ENCODE data around the gene SLC17A5. TPM values are rescaled to one million over a fixed set of nuclear protein-coding genes. Genes with fewer than 3 reads are reported as not detected.

SLC17A5 gene
- total and polyA plus RNA-seq, 4 donors, result 9.1 to 19.3 (median 11.3) TPM

DNA sequence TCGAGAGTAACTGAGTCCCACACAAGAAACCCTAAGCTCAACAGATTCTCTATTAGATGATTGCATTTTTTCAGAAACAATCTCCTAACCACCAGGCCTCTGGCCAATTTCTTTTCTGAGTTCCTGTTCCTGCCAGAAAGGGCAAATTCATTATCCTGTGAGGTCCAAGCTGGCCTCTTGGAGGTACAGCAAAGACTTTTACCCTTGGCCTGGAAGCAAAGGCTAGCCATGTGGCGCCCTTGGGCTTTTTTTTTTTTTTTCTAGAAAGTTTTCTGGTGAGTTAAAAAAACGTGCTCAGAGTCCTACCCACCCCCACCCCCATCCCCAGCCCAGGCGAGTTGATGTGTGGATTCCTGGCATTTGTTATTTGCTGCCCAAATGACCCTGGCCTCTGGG, 73.9 kb downstream of the SLC17A5 start:
- Histone ChIP-seq H3K27me3 (ENCODE audit: control insufficient read depth in 4 of 4, insufficient read depth in 4 of 4, low read length in 3 of 4) (no peaks in the 10 kb centered on the region), H3K36me3 (ENCODE audit: control insufficient read depth in 4 of 4, insufficient read depth in 3 of 4, low read depth in 1 of 4, low read length in 3 of 4) (no peaks in the 10 kb centered on the region), H3K9me3 (ENCODE audit: control insufficient read depth in 4 of 4, low read length in 3 of 4) (no peaks in the 10 kb centered on the region), H3K9ac (ENCODE audit: low read depth in 1 of 2, low read length in 2 of 2) (peak overlapping the region in 1 of 2 donors; percentile 90), H3K27ac (ENCODE audit: low read depth in 1 of 2, low read length in 2 of 2) (peak overlapping the region; percentile 75 to 89), H3K4me1 (ENCODE audit: control insufficient read depth in 4 of 4, insufficient read depth in 4 of 4, low read length in 3 of 4) (peaks cover 8 to 21% (median 18%) of the 10 kb centered on the region in 4 donors), H3K4me3 (ENCODE audit: low read depth in 1 of 3, low read length in 3 of 3) (no peak overlapping the region)
- TF ChIP-seq EGR1 (IDR thresholded peaks at IDR 0.05; ENCODE audit: low read depth in 2 of 2), result no peak
- no peak for TF ChIP-seq YY1 (IDR thresholded peaks at IDR 0.05)
- TF ChIP-seq TAF1 (conservative IDR thresholded peaks at IDR 0.05), result no peak
- TF ChIP-seq RXRA (IDR thresholded peaks at IDR 0.05), result no peak
- no peak for TF ChIP-seq SP1 (IDR thresholded peaks at IDR 0.05)
- no peak for TF ChIP-seq ATF3 (IDR thresholded peaks at IDR 0.05)
- no peak for TF ChIP-seq GABPA (IDR thresholded peaks at IDR 0.05 in 1 of 2, conservative IDR thresholded peaks at IDR 0.05 in 1 of 2)
- no peak for TF ChIP-seq CTCF (IDR thresholded peaks at IDR 0.05; ENCODE audit: low read depth, low read length, missing input control)
- TF ChIP-seq NR2F2 (IDR thresholded peaks at IDR 0.05), result peak; percentile 48
- TF ChIP-seq FOXA1 (IDR thresholded peaks at IDR 0.05), result no peak
- TF ChIP-seq JUND (IDR thresholded peaks at IDR 0.05), result no peak
- TF ChIP-seq HNF4G (IDR thresholded peaks at IDR 0.05), result no peak
- TF ChIP-seq, protein P1, sequence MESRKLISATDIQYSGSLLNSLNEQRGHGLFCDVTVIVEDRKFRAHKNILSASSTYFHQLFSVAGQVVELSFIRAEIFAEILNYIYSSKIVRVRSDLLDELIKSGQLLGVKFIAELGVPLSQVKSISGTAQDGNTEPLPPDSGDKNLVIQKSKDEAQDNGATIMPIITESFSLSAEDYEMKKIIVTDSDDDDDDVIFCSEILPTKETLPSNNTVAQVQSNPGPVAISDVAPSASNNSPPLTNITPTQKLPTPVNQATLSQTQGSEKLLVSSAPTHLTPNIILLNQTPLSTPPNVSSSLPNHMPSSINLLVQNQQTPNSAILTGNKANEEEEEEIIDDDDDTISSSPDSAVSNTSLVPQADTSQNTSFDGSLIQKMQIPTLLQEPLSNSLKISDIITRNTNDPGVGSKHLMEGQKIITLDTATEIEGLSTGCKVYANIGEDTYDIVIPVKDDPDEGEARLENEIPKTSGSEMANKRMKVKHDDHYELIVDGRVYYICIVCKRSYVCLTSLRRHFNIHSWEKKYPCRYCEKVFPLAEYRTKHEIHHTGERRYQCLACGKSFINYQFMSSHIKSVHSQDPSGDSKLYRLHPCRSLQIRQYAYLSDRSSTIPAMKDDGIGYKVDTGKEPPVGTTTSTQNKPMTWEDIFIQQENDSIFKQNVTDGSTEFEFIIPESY (IDR thresholded peaks at IDR 0.05), result no peak
- TF ChIP-seq HNF4A (conservative IDR thresholded peaks at IDR 0.05), result peak in 1 of 2 donors; percentile 65
- TF ChIP-seq MAX (IDR thresholded peaks at IDR 0.05), result peak; percentile 67
- 20% methylated on average over 4 of the region's 4 CpGs for WGBS
- peak; percentile 37 for DNase-seq (ENCODE audit: low spot score)

DNA sequence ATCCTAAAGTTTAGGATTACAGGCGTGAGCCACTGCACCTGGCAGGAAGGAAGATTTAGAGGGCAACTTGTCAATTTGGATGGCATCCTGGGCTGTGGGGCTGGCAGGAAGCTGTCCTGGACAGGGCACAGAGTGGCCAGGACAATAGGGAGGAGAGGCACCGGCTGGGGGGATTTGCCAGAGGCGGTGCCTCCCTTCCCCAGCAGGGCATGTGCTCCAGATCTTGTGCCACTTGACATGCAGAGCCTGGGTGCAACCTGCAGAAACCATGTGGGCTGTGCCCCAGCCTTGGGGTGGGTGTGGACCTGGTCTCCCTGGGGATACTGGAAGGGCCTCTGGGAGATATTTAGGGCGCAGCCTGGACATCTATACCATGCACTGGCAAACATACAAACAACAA, 74.4 kb downstream of the SLC17A5 start:
- H3K9ac ChIP-seq (ENCODE audit: low read depth in 1 of 2, low read length in 2 of 2), result peak overlapping the region in 1 of 2 donors; percentile 90
- WGBS, result 40% methylated on average over 4 of the region's 4 CpGs
- TF ChIP-seq ATF3 (IDR thresholded peaks at IDR 0.05), result no peak
- TF ChIP-seq, protein P1 (IDR thresholded peaks at IDR 0.05), result no peak
- no peak for TF ChIP-seq GABPA (IDR thresholded peaks at IDR 0.05 in 1 of 2, conservative IDR thresholded peaks at IDR 0.05 in 1 of 2)
- no peak for TF ChIP-seq RAD21 (IDR thresholded peaks at IDR 0.05)
- TF ChIP-seq, protein P2, sequence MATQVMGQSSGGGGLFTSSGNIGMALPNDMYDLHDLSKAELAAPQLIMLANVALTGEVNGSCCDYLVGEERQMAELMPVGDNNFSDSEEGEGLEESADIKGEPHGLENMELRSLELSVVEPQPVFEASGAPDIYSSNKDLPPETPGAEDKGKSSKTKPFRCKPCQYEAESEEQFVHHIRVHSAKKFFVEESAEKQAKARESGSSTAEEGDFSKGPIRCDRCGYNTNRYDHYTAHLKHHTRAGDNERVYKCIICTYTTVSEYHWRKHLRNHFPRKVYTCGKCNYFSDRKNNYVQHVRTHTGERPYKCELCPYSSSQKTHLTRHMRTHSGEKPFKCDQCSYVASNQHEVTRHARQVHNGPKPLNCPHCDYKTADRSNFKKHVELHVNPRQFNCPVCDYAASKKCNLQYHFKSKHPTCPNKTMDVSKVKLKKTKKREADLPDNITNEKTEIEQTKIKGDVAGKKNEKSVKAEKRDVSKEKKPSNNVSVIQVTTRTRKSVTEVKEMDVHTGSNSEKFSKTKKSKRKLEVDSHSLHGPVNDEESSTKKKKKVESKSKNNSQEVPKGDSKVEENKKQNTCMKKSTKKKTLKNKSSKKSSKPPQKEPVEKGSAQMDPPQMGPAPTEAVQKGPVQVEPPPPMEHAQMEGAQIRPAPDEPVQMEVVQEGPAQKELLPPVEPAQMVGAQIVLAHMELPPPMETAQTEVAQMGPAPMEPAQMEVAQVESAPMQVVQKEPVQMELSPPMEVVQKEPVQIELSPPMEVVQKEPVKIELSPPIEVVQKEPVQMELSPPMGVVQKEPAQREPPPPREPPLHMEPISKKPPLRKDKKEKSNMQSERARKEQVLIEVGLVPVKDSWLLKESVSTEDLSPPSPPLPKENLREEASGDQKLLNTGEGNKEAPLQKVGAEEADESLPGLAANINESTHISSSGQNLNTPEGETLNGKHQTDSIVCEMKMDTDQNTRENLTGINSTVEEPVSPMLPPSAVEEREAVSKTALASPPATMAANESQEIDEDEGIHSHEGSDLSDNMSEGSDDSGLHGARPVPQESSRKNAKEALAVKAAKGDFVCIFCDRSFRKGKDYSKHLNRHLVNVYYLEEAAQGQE (IDR thresholded peaks at IDR 0.05), result no peak
- TF ChIP-seq TAF1 (conservative IDR thresholded peaks at IDR 0.05), result no peak
- TF ChIP-seq HNF4G (IDR thresholded peaks at IDR 0.05), result no peak
- TF ChIP-seq RXRA (IDR thresholded peaks at IDR 0.05), result no peak
- no peak for TF ChIP-seq YY1 (IDR thresholded peaks at IDR 0.05)
- no peak for TF ChIP-seq EGR1 (IDR thresholded peaks at IDR 0.05; ENCODE audit: low read depth in 2 of 2)
- TF ChIP-seq HNF4A (conservative IDR thresholded peaks at IDR 0.05), result no peak
- TF ChIP-seq CTCF (IDR thresholded peaks at IDR 0.05; ENCODE audit: low read depth, low read length, missing input control), result no peak
- TF ChIP-seq FOXA2 (IDR thresholded peaks at IDR 0.05), result no peak
- TF ChIP-seq JUND (IDR thresholded peaks at IDR 0.05), result no peak
- TF ChIP-seq FOXA1 (IDR thresholded peaks at IDR 0.05), result no peak
- no peak for TF ChIP-seq SP1 (IDR thresholded peaks at IDR 0.05)
- TF ChIP-seq NR2F2 (IDR thresholded peaks at IDR 0.05), result no peak

More for the DNA sequence above, 74.4 kb downstream of the SLC17A5 start:
- H3K36me3 ChIP-seq (ENCODE audit: control insufficient read depth in 4 of 4, insufficient read depth in 3 of 4, low read depth in 1 of 4, low read length in 3 of 4), result no peaks in the 10 kb centered on the region
- DNase-seq (ENCODE audit: low spot score), result no peak
- H3K27me3 ChIP-seq (ENCODE audit: control insufficient read depth in 4 of 4, insufficient read depth in 4 of 4, low read length in 3 of 4), result no peaks in the 10 kb centered on the region
- peak overlapping the region; percentile 75 to 89 for H3K27ac ChIP-seq (ENCODE audit: low read depth in 1 of 2, low read length in 2 of 2)
- H3K4me3 ChIP-seq (ENCODE audit: low read depth in 1 of 3, low read length in 3 of 3), result no peak overlapping the region
- no peaks in the 10 kb centered on the region for H3K9me3 ChIP-seq (ENCODE audit: control insufficient read depth in 4 of 4, low read length in 3 of 4)
- H3K4me1 ChIP-seq (ENCODE audit: control insufficient read depth in 4 of 4, insufficient read depth in 4 of 4, low read length in 3 of 4), result peaks cover 8 to 21% (median 18%) of the 10 kb centered on the region in 4 donors
